Keratinocyte (primary cell): ENCODE measurements around the gene TENM3. TPM values are rescaled to one million over a fixed set of nuclear protein-coding genes. Genes with fewer than 3 reads are reported as not detected.

Source experiments
- DNase-seq: peaks from one replicate; pipeline ENCODE4 v3.0.0-alpha.2; 2011; ENCODE audit warnings: low read depth, missing footprints, low spot score
- FAIRE-seq: peaks from 2 replicates; lab custom pipeline; 2011; peaks lifted over from hg19 to GRCh38; lab: Jason Lieb, UNC
- H2AFZ ChIP-seq: 2 replicates; pipeline ENCODE4 v1.6.0; 2012; ENCODE audit warnings: low read length, control low read depth, inconsistent platforms; ENCODE audit not compliant: control insufficient read depth
- H3K27ac ChIP-seq: 2 replicates; pipeline ENCODE4 v1.5.1; 2011; ENCODE audit warnings: low read length; ENCODE audit not compliant: control insufficient read depth, insufficient read depth
- H3K27me3 ChIP-seq: 3 replicates; pipeline ENCODE4 v1.6.0; 2011; ENCODE audit warnings: low read length; ENCODE audit not compliant: control insufficient read depth, insufficient read depth; ENCODE audit errors: extremely low read depth
- H3K36me3 ChIP-seq, 2 experiments: 2 replicates in 1 of 2; 3 replicates in 1 of 2; pipeline ENCODE4 v1.5.1; 2011; ENCODE audit warnings: low read length in 2 of 2, mild to moderate bottlenecking in 1 of 2; ENCODE audit not compliant: control insufficient read depth in 2 of 2, insufficient read depth in 2 of 2; ENCODE audit errors: extremely low read depth in 1 of 2
- H3K4me1 ChIP-seq: 3 replicates; pipeline ENCODE4 v1.5.1; 2011; ENCODE audit warnings: low read length; ENCODE audit not compliant: control insufficient read depth, insufficient read depth; ENCODE audit errors: extremely low read depth
- H3K4me2 ChIP-seq: 3 replicates; pipeline ENCODE4 v1.6.0; 2011; ENCODE audit warnings: low read depth, low read length; ENCODE audit not compliant: control insufficient read depth, insufficient read depth; ENCODE audit errors: extremely low read depth
- H3K4me3 ChIP-seq, 3 experiments: fragments of 200-600 bp in 1 of 3; sonication (generic) in 1 of 3; 2 replicates in 2 of 3; 3 replicates in 1 of 3; pipeline ENCODE4 v1.5.1; 2011 to 2016; ENCODE audit warnings: low read length in 3 of 3, mild to moderate bottlenecking in 3 of 3, control low read depth in 2 of 3, inconsistent platforms in 1 of 3, low read depth in 1 of 3, mixed read lengths in 1 of 3, mixed run types in 1 of 3, moderate library complexity in 1 of 3; ENCODE audit not compliant: control insufficient read depth in 2 of 3, insufficient read depth in 2 of 3; ENCODE audit errors: extremely low read depth in 1 of 3
- H3K79me2 ChIP-seq: 2 replicates; pipeline ENCODE4 v1.6.0; 2012; ENCODE audit warnings: low read length; ENCODE audit not compliant: control insufficient read depth, insufficient read depth
- H3K9ac ChIP-seq: 3 replicates; pipeline ENCODE4 v1.6.0; 2011; ENCODE audit warnings: low read length; ENCODE audit not compliant: control insufficient read depth, insufficient read depth; ENCODE audit errors: extremely low read depth
- H3K9me1 ChIP-seq: 3 replicates; pipeline ENCODE4 v1.6.0; 2011; ENCODE audit warnings: low read length; ENCODE audit not compliant: control insufficient read depth, insufficient read depth; ENCODE audit errors: extremely low read depth
- H3K9me3 ChIP-seq: 2 replicates; pipeline ENCODE4 v1.5.1; 2012; ENCODE audit warnings: low read depth, low read length; ENCODE audit not compliant: control insufficient read depth
- H4K20me1 ChIP-seq: 3 replicates; pipeline ENCODE4 v1.6.0; 2011; ENCODE audit warnings: low read length; ENCODE audit not compliant: control insufficient read depth, insufficient read depth; ENCODE audit errors: extremely low read depth
- CTCF ChIP-seq, 3 experiments: IDR thresholded peaks in 1 of 3; conservative IDR thresholded peaks in 1 of 3; optimal IDR thresholded peaks in 1 of 3; 2 replicates in 2 of 3; 3 replicates in 1 of 3; pipeline versions ENCODE3 to v1.5.1; 2011; ENCODE audit warnings: low read length in 3 of 3, mild to moderate bottlenecking in 3 of 3, moderate library complexity in 2 of 3, control low read depth in 1 of 3, inconsistent platforms in 1 of 3; ENCODE audit not compliant: insufficient read depth in 2 of 3; ENCODE audit errors: extremely low read depth in 1 of 3
- EZH2 ChIP-seq: IDR thresholded peaks from one replicate; pipeline ENCODE4 v1.6.1; 2012; ENCODE audit warnings: inconsistent platforms, mild to moderate bottlenecking, low read length, moderate library complexity
- dilution Hi-C: fragments of 300-500 bp; cut with MboI; formaldehyde crosslinking; loops from one replicate; pipeline ENCODE4 v1.7.0; 2020; ENCODE audit warnings: low sequenced_read_pairs; ENCODE audit not compliant: extremely low pct_ligation_motif_present
- polyA plus RNA-seq, 5 experiments: library from polyadenylated mRNA; depleted of rRNA in 3 of 5; stranded (reverse) in 3 of 5; stranded (forward) in 1 of 5; unstranded in 1 of 5; fragments of >200 nt; gene quantifications; 1 replicate in 1 of 5; 2 replicates in 3 of 5; 3 replicates in 1 of 5; pipeline versions ENCODE4 v1.2.1 to v1.2.3, GENCODE V29; 2011 to 2012; ENCODE audit warnings: missing spikeins in 2 of 5, low read depth in 1 of 5, low replicate concordance in 1 of 5

The TENM3 gene
- polyA plus RNA-seq, 1 donor (not counting 4 experiments of a cell fraction or from before 2014, with no cell fraction given), result 17.0 TPM

DNA sequence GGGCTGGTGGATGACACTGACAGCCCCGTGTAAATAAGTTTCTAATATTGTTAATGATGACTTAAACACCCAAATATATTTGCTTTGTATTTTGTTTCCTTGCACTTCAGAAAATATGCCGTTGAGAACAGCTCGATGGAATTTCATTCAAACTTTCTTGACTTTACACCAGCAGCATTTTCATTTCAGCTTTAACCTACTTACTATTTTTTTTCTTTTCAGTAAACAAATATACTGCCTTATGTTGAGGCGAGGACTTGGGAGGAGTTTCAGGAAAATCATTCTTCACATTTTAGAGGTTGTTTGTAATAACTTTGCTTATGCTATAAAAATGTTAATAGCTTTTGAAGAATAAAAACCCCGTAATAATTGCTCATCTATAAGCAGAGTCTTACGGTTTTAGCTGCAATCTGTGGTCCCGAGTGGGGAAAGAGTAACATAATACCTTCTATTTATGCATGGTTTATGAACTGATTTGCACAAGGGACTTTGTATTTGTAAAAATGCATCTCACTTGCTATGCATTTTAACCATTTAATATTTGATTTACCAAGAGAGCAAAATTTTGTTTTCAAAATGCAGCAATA is 14.1 kb upstream of the TENM3 start:
- FAIRE-seq, result no peak
- Histone ChIP-seq H3K9me1 (no peaks in the 10 kb centered on the region), H3K9me3 (no peaks in the 10 kb centered on the region), H2AFZ (no peak overlapping the region), H3K36me3 (peaks cover 3 to 4% of the 10 kb centered on the region in 2 experiments), H3K79me2 (no peaks in the 10 kb centered on the region), H3K4me3 (no peak overlapping the region), H3K4me1 (peaks cover 9% of the 10 kb centered on the region), H3K9ac (no peak overlapping the region), H3K27me3 (no peaks in the 10 kb centered on the region), H4K20me1 (no peaks in the 10 kb centered on the region), H3K4me2 (no peak overlapping the region), H3K27ac (no peak overlapping the region)
- DNase-seq, result no peak
- dilution Hi-C loops, result no loop called here
- TF ChIP-seq EZH2 (no peak), CTCF (optimal IDR thresholded peaks at IDR 0.05 in 1 of 3, IDR thresholded peaks at IDR 0.05 in 1 of 3, conservative IDR thresholded peaks at IDR 0.05 in 1 of 3; ENCODE audit: extremely low read depth in 1 of 3, insufficient read depth in 2 of 3, low read length in 3 of 3) (no peak)

DNA sequence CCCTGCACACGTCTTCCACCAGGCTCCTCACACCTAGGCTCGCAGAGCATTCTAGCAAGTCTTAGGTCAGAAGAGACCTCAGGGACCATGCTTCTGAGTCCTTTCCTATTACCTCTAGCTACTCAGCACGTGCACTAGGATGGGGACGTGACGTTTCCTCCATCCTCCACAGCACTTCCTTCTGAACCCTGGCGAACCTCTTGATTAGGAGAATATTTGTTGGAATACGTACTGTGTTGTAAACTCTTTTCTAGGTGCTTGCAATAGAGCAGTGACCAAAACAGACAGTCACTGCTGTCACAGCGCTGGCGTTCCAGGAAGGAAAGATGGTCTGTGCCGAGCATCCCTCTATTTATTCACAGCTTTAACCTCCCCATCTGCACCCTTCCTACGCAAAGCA is 12.9 kb upstream of the TENM3 start:
- dilution Hi-C loops, result no loop called here
- FAIRE-seq, result no peak
- H3K27ac ChIP-seq, result no peak overlapping the region

More for the DNA sequence above, 12.9 kb upstream of the TENM3 start:
- Histone ChIP-seq H3K79me2 (no peaks in the 10 kb centered on the region), H2AFZ (no peak overlapping the region), H3K27me3 (no peaks in the 10 kb centered on the region), H3K9me3 (no peaks in the 10 kb centered on the region), H3K4me2 (no peak overlapping the region), H3K9ac (no peak overlapping the region), H3K36me3 (peaks cover 3 to 4% of the 10 kb centered on the region in 2 experiments), H4K20me1 (no peaks in the 10 kb centered on the region), H3K4me3 (no peak overlapping the region), H3K9me1 (no peaks in the 10 kb centered on the region), H3K4me1 (peaks cover 14% of the 10 kb centered on the region)
- no peak for DNase-seq
- TF ChIP-seq CTCF (optimal IDR thresholded peaks at IDR 0.05 in 1 of 3, IDR thresholded peaks at IDR 0.05 in 1 of 3, conservative IDR thresholded peaks at IDR 0.05 in 1 of 3; ENCODE audit: extremely low read depth in 1 of 3, insufficient read depth in 2 of 3, low read length in 3 of 3) (no peak), EZH2 (no peak)
